Globus pallidus (tissue), 1 donor: ENCODE results near the gene DHRS4L2.
"Not testable (repeated sequence)": the region's sequence is repeated elsewhere in the genome, so short reads cannot be mapped to it uniquely, and the experiment has no call there.

Source experiments
- DNase-seq: peaks from one replicate; pipeline ENCODE4 v3.0.0-alpha.2; 2015; ENCODE audit warnings: low spot score

The DHRS4L2 gene

DNA sequence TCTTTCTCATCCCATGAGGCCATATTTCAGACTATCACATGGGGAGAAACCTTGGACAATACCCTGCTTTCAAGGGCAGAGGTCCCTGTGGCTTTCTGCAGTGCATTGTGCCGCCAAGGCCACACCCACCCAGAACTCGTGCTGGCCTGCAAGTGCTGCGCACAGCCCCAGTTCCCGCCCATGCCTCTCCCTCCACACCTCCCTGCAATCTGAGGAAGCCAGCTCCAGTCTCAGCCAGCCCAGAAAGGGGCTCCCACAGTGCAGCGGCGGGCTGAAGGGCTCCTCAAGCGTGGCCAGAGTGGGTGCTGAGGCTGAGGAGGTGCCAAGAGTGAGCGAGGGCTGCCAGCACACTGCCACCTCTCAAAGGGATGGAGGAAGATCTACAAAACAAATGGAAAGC lies 15.6 kb upstream of the DHRS4L2 start:
- DNase-seq: not testable (repeated sequence)

DNA sequence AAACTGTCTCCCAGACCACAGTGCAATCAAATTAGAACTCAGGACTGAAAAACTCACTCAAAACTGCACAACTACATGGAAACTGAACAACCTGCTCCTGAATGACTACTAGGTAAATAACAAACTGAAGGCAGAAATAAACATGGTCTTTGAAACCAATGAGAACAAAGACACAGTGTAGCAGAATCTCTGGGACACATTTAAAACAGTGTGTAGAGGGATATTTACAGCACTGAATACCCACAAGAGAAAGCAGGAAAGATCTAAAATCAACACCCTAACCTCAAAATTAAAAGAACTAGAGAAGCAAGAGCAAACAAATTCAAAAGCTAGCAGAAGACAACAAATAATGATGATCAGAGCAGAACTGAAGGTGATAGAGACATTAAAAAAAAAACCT lies 14.7 kb upstream of the DHRS4L2 start:
- not testable (repeated sequence) for DNase-seq

DNA sequence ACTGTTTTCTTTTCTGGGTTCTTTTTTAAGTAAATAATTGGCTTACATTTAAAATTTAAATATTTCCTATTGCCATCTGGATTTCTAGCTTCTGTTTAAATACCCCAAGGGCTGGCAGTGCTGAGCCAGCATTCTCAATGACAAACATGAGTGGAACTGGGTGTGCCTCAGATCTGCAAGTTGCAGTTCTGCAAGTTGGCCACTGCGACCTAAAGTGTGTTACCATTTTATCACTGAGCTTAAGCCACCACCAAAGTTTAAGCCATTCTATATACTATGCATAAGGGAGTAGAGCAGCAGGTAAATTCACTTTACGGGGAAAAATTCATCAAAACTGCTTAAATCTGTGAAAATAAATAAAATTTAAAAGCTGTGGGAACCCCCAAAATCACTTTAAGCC lies 11.5 kb upstream of the DHRS4L2 start:
- not testable (repeated sequence) for DNase-seq

DNA sequence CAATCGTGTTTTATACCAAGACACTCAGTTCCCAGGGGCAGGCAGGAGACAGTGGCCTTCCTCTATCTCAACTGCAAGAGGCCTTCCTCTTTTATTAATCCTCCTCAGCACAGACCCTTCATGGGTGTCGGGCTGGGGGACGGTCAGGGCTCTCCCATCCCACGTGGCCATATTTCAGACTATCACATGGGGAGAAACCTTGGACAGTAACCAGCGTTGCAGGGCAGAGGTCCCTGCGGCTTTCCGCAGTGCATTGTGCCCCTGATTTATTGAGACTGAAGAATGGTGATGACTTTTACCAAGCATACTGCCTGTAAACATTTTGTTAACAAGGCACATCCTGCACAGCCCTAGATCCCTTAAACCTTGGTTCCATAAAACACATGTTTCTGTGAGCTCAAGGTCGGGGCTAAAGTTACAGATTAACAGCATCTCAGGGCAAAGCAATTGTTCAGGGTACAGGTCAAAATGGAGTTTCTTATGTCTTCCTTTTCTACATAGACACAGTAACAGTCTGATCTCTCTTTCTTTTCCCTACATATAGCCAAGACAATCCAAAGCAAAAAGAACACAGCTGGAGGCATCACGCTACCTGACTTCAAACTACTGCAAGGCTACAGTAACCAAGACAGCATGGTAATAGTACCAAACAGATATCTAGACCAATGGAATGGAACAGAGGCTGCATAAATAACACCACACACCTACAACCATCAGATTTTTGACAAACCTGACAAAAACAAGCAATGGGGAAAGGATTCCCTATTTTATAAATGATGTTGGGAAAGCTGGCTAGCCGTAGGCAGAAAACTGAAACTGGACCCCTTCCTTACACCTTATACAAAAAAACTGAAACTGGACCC lies 6.5 kb upstream of the DHRS4L2 start:
- DNase-seq: not testable (repeated sequence)

DNA sequence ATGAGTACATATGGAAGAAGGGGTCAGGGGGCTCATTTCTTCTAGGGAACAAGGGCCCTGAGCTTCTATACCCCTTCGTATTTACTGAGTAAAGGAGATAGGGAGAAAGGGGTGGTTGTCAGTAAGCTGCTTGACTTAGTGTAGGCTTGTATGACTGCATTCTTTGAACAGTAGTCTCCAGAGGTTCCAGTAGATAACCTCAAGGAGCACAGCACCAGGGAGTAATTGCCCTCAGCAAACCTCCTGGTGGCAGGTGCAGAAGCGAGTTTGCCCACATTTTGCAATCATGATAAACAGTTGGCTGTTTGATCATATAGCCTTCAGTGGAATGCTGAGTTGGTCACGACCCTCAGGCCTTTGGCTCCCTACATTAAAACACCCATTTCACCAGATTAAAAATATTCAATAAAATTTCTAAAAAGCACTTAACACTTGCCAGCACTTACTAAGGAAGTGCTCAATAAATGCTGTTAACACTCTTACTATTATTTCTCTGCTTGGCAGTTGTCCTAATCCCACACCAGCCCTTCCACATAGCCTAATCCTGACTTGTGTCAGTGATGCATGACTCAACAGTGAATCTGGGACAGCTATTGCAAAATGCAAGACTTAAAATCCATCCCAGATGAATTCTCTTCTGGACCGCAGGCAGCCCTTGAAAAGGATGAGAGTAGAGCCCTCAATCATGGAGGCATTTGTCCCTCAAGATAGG lies 3.7 kb upstream of the DHRS4L2 start:
- DNase-seq: no peak

DNA sequence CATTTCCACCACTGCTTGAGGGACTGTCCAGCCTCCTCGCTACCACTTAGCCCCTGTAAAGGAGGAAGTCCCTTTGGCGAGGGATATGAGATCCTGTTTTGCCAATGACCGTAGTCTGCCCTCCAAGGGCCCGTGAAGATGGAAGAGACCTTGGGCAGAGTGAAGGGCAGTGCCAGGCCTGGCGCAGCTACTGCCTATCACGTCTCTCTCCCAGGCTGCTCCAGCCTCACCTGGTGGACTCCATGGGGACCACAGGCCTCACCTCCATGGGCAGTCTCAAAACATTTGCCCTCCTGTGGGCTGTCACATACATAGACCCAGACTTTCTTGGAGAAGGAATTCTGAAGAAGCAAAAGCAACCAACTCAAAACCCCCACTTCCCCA lies 514 bp upstream of the DHRS4L2 start:
- not testable (repeated sequence) for DNase-seq

DNA sequence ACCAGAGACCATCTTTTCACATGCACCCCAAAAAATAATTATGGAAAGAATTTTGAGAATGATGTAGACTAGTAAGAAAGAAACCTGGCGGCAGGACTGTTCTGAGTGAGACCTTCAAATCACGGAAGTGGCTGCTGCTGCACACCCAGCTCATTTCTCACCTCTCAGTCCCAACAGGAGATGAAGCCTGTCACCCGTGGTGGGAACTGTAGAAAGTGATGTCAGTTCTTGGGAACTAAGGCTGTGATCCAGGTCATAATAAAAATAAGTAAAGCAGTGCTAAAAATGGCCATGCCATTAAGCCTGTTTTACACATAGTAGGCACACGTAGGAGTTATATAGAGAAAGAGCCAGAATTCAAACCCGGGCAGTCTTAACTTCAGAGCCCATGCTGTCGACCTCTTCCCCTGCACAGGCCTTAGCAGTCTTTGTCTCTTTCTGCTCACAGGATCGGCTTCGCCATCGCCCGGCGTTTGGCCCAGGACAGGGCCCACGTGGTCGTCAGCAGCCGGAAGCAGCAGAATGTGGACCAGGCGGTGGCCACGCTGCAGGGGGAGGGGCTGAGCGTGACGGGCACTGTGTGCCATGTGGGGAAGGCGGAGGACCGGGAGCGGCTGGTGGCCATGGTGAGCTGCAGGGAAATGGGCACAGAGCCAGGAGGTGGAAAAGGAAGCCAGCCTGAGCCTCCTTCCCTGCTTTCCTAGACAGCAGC lies 1.2 kb downstream of the DHRS4L2 start:
- DNase-seq: peak; percentile 54

DNA sequence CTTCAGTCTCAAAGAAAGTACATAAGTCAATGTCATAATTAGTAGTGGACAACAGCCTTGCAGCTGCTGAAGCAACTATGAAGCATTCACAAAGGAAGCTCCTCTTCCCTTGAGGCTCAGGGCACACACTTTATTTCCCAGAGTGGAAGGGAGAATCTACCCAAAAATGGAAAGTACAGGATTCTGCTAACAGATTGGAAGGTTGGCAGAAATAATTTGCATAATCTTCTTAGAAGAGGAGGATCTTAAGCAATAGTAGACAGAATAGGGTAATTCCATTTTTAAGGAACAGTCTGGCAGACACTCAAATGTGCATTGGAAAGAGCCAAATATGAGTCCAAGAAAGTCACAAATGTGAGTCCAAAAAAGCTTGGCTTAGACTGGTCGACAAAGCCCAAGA lies 2.2 kb downstream of the DHRS4L2 start:
- not testable (repeated sequence) for DNase-seq

DNA sequence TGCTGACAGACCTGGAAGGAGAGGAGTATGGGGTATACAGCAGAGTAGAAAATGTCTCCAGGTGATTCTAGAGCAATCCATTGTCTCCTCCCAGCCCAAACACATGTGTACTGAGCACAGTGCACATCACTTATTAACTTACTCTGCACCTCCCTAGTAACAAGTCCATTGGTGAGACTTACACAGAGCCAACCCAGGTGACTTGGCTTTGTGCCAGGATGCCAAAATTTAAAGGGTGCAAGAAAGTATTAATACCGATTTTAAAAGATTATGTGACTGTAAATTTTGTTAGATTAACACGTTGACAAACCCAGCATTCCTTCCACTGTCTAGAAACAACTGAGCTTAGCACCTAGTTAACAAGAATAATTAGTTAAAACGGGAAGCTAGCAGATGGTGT lies 4.3 kb downstream of the DHRS4L2 start:
- DNase-seq: not testable (repeated sequence)

DNA sequence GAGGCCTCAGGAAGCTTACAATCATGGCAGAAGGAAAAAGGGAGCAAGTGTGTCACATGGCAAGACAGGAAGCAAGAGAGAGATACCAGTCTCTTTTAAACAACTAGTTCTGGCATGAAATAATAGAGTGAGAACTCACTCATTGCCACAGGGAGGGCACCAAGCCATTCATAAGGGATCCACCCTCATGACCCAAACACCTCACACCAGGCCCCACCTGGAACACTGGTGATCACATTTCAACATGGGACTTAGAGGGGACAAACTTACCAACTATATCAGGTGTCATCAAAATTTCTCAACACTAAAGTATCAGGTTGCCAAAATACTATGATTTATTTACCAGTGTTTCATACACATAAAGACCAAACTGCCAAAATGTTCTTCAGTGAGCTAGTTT lies 7.3 kb downstream of the DHRS4L2 start:
- DNase-seq: not testable (repeated sequence)

DNA sequence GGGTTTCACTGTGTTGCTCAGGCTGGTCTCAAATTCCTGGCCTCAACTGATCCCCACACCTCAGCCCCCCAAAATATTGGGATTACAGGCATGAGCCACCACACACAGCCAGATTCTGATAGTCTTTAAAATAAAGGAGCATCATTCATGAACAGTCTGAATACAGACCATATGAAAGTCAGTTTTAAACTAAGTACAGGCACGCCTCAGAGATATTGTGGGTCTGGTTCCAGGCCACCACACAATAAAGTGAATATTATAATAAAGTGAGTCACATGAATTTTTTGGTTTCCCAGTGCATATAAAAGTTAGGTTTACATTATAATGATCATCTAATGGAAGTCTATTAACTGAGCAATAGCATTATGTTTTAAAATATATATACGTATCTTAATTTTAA lies 8.1 kb downstream of the DHRS4L2 start:
- DNase-seq: not testable (repeated sequence)

DNA sequence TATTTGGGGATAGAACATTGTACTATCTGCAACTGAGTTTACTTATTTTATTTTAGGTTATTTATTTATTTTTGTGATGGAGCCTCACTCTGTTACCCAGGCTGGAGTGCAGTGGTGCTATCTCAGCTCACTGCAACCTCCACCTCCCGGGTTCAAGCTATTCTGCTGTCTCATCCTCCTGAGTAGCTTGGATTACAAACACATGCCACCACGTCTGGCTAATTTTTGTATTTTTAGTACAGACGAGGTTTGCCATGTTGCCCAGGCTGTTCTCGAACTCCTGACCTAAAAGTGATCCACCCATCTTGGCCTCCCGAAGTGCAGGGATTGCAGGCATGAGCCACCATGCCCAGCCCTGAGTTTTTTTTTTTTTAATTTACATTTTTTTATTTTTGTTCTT lies 10.9 kb downstream of the DHRS4L2 start:
- DNase-seq: not testable (repeated sequence)

DNA sequence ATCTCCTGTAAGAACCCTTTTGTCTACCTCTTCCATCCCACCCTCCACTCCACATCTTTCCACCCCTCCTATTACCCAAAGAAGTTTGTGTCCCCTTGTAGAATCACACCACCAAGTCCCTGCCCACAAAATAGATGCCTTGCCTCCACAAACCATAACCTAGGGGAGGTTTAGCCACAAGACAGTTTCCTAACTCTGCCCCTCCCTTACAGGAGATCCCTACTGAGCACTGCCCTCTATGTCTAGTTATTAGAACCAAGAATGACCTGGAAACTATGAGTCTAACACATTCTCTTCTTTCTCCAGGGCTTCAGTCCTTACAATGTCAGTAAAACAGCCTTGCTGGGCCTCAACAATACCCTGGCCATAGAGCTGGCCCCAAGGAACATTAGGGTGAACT lies 12.3 kb downstream of the DHRS4L2 start:
- not testable (repeated sequence) for DNase-seq

DNA sequence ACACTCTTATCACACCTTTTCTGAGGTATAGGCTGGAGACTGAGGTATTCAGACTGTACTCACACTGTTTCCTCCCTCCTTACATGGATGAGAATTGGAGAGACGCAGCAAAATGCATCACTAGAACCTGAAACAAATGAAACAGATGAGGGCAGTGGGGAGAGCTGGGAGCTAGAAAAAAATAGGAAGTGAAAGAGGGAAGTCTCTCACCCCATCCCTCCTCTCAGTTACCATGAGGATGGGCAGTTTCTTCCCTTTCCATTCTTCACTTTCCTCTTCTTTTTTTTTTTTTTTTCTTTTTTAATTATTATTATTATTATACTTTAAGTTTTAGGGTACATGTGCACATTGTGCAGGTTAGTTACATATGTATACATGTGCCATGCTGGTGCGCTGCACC lies 12.9 kb downstream of the DHRS4L2 start:
- DNase-seq: not testable (repeated sequence)

DNA sequence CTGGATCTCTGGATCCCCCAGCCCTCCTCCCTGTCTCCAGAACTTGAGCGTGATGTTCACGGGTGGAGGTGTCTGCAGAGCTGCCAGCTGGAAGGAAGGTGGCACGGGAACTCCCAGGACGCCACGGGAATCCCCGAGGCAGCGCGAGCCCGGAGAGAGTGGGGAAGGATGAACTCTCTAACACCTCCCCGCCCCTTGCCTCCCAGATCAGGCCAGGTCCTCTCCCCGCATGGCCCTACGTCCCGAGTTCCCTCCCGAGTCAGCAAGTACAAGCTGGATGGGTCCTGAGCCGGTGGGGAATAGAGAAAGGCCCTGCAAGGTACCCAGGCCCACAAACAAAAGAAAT lies 17.7 kb downstream of the DHRS4L2 start:
- not testable (repeated sequence) for DNase-seq

DNA sequence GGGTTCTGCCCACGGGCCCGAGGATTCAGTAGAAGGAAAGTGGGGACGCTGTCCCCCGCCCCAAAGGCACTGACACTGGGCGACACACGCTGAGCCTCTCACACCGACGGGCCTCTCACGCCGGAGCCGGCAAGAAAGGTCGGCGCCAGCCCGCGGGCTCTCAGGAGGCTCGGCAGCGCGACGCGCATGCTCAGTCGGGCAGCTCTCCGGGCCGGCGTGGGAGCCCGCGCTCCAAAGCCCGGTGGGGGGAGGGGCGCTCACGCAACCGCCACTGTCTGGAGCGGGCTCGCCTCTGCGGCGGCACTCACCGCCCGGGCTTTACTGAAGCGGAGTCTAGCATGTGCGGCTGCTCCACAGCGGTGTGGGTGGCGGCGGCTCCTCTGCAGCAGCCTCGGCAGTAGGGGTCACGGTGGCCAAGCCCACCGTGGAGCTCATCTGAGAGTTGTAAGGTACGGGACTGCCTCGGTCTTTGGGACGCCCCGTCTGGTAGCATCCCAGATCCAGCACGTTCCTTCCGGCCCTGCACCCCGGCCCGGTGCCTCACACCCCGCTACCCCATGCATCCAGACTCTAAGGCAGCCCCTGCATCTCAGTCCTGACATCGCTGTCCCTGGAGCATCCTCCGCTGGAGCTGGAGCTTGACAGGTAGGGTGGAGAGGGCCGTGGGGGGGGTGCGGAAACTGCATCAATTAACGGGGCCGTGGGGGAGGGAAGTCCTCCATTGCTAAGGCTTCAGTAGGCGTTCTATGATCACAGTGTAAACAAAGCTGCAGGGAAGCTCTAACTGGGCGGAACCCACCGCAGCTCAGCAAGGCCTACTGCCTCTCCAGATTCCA lies 18.3 kb downstream of the DHRS4L2 start:
- DNase-seq: peak; percentile 46

DNA sequence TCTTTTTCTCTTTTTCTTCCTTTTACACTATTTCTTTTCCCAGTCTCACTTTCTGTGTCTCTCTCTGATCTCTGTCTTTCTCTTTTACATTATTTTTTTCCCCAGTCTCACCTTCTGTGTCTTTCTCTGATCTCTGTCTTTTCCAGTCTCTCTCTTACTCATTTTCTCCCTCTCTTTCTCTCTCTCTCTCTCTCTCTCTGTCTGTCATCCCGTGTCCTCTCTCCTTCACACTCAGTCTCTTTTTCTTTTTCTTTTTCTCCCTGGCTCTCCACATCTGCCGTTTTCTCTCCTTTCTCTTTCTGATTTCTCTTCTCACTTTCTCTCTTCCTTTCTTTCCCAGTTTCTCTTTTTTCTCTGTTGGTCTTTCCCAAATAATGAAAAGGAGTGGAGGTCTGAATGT lies 22.3 kb downstream of the DHRS4L2 start:
- DNase-seq: no peak

DNA sequence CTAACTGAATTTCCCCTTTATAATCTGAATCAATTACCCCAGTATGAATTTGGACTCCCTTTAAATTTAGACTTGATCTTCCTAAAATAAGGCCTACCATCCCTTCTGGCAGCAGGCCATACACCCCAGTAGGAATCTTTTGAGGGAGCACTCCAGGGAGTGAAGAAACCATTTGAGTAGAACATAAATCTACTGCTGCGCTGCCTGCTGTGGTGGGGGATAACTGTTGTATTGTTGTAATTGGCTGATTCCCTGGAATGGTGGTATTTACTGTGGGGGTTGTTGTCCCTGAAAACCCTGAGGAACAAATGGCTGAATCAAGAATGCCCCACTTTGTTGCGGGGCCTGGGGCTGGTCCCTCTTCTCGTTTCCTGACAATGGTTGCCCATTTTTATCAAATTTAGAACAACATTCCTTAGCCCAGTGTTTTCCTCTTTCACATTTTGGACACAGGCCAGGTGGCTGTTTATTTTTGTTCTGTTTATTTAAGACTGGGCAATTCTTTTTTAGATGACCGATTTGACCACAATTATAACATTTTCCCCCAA lies 24.1 kb downstream of the DHRS4L2 start:
- DNase-seq: not testable (repeated sequence)

DNA sequence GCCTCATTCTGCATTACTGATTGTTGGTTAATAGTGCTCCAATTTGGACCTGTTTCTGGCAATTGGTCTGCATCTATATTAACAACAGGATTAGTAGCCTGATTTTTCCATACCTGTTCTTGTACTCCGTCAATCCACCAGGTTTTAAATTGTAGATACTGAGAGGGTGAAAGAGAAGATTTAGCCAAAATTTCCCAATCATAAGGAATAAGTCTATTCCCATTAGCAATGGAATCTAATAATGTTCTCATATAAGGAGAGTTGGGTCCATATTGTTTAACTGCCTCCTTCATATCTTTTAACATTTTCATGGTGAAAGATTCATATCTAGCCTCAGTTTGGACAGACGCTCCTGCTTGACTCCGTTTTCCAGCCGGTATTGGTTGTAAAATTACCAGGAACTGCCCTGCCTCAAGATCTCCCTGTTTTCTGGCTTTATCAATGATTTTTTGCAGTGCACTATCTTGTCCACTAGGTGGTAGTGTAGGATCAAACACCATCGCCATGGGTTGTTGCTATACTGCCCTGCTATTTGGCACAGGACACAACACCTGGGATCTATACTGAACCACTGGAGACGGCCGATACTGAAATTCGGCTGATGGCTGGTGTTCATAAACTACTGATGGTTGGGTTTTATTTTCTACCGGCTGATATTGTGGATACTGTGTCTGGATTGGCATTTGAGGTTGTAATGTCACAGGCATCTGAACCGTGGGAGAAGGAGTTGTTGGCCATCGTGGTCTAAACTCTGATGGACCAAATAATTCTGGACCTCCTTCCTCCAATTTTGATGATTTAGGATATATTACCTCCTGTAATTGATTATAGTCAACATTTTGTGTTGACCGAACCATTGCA lies 25.2 kb downstream of the DHRS4L2 start:
- DNase-seq: peak; percentile 73

DNA sequence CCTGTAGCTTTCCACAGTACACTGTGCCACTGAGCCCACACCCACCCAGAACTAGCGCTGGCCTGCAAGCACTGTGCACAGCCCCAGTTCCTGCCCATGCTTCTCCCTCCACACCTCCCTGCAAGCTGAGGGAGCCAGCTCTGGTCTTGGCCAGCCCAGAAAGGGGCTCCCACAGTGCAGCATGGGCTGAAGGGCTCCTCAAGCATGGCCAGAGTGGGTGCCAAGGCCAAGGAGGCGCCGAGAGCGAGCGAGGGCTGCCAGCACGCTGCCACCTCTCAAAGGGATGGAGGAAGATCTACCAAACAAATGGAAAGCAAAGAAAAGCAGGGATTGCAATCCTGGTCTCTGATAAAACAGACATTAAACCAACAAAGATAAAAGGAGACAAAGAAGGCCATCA lies 27.0 kb downstream of the DHRS4L2 start:
- not testable (repeated sequence) for DNase-seq

DNA sequence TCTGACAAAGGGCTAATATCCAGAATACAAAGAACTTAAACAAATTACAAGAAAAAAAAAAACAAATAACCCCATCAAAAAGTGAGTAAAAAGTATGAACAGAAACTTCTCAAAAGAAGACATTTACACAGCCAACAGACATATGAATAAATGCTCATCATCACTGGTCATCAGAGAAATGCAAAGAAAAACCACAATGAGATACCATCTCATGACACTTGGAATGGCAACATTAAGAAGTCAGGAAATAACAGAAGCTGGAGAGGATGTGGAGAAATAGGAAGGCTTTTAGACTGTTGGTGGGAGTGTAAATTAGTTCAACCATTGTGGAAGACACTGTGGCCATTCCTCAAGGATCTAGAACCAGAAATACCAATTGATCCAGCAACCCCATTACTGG lies 30.2 kb downstream of the DHRS4L2 start:
- not testable (repeated sequence) for DNase-seq
